M059J (cell line): ENCODE measurements around the gene RELA. TPM values are rescaled to one million over a fixed set of nuclear protein-coding genes. Genes with fewer than 3 reads are reported as not detected.
A peak's percentile ranks its signal among the peaks of the same experiment; 100 is the strongest.
"Not testable (repeated sequence)": the region's sequence is repeated elsewhere in the genome, so short reads cannot be mapped to it uniquely, and the experiment has no call there.

Source experiments
- DNase-seq: peaks from one replicate; pipeline ENCODE4 v3.0.0-alpha.2; 2012; ENCODE audit warnings: low read depth
- total RNA-seq: library from RNA; depleted of rRNA; stranded (reverse); fragments of >200 nt; shearing (Covaris generic); gene quantifications from 2 replicates; pipeline ENCODE4 v1.2.3, GENCODE V29; 2014; rRNA removed

The RELA gene
- 37.2 and 49.1 TPM in 2 replicates for total RNA-seq

GRCh38 chr11:65662799-65663638 is at the start of gene RELA:
Gene RELA (minus strand): TSS chr11:65662916. CDS start chr11:65662832, 84 bp downstream.
- peak; percentile 85 for DNase-seq

DNA sequence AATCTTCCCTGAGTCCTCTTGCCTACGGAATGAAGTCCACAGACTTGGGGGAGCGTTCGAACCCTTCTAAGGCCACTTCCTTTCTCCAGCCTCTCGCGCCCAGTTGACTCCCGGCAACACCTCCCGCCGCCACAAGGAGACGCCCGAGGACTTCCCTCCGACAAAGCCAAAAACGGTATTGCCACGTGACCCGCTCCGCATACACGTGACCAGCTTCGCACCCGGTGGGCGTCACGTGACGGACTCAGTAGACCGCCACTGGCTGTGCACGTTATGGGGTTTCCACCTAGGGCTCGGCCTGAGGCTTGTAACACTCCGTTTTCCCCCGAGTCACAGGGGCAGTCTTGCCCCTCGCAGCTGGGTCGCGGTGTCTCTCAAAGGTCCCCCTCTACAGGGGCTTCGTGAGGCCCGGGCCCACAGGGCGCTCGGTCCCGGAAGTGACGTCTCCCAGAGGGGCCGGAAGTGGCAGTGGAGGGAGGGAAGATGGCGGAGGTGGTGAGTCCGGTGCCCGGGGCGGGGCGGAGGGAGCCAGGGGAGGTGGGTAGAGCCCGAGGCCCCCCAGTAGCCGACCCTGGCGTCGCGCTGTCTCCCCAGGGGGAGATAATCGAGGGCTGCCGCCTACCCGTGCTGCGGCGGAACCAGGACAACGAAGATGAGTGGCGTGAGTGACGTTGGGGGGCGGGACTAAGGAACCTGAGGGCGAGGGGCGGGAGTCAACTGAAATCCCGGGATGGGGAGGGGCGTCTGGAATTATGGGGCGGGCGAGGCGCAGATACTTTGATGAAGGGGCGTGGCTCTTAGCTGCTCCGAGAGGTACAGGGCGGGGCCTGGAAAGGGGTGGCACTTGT is 49.3 kb upstream of the RELA start, which contains the start of gene KAT5:
Gene KAT5, plus strand, starts transcription at position 468 of the 848 bp plus-strand sequence. Its CDS starts 16 bp downstream, at position 484.
- peak; percentile 98 for DNase-seq

- no peak for DNase-seq
Measured at GRCh38 chr11:65710421-65710820, 47.7 kb upstream of the RELA start.

GRCh38 chr11:65709661-65710060 is 46.9 kb upstream of the RELA start:
- DNase-seq = no peak

- DNase-seq = no peak
Measured at GRCh38 chr11:65708451-65708850, 45.7 kb upstream of the RELA start.

- not testable (repeated sequence) for DNase-seq
Measured at GRCh38 chr11:65707002-65707401, 44.3 kb upstream of the RELA start.

- peak; percentile 47 for DNase-seq
Measured at GRCh38 chr11:65706303-65706763, 43.6 kb upstream of the RELA start.

GRCh38 chr11:65703846-65704245 is 41.1 kb upstream of the RELA start:
- DNase-seq = no peak

DNA sequence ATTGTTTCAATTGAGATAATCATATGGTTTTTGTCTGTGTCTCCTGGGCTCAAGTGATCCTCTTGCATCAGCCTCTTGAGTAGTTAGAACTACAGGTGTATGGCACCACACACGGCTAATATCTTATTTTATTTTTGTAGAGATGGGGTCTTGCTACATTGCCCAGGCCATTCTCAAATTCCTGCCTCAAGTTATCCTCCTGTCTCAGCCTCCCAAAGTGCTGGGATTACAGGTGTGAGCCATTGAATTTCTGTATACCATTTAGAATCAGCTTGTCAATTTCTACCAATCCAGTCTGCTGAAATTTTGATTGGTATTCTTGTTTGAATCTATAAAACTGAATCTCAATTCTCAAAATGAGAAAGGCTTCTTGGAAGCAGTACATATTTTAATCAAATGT is 39.0 kb upstream of the RELA start:
- DNase-seq = no peak

DNA sequence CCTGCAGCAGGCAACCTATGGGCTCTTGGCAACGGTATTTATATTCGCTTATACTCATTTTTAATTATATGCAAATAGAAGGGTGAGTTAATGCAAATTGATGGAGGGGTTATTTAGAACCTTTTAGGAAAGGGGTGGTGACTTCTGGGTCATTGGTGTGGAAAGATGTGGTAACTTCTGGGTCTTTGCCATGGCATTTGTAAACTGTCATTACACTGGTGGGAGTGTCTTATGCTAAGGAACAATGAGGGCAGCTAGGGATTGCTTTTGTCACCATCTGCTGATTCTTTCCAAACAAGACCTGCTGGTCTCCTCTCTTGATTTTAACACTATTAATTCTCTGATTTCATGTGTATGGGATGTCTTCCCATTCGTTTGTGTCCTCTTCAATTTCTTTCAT is 37.7 kb upstream of the RELA start:
- no peak for DNase-seq

DNA sequence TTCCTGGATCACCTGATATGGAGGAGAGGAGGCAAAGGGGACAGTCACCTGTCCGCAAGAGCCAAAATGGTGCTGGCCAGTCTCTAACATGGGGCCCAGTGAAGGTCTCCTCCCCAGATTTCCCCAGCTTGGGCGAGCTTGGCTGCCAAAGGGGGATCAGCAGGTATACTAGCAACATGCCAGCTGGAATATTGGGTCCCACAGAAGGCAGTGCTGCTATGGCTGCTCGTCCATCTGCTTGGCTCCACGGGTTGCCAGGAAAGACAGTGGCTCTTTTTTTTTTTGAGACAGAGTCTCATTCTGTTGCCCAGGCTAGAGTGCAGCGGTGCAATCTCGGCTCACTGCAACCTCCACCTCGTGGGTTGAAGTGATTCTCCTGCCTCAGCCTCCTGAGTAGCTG is 36.6 kb upstream of the RELA start:
- no peak for DNase-seq

DNA sequence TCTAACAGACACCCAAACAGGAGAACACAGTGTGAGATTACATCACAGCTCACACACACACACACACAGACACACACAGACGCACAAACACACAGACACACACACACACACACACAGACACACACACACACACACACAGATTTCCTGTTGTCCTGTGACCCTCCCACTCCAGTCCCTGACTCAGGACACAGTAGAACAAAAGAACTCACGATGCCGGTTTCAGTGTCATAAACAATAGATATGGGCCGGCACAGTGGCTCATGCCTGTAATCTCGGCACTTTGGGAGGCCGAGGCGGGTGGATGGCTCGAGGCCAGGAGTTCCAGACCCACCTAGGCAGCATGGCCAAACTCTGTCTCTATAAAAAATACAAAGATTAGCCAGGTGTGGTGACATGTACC is 35.5 kb upstream of the RELA start:
- no peak for DNase-seq

GRCh38 chr11:65696802-65697552 is 34.3 kb upstream of the RELA start:
- no peak for DNase-seq

DNA sequence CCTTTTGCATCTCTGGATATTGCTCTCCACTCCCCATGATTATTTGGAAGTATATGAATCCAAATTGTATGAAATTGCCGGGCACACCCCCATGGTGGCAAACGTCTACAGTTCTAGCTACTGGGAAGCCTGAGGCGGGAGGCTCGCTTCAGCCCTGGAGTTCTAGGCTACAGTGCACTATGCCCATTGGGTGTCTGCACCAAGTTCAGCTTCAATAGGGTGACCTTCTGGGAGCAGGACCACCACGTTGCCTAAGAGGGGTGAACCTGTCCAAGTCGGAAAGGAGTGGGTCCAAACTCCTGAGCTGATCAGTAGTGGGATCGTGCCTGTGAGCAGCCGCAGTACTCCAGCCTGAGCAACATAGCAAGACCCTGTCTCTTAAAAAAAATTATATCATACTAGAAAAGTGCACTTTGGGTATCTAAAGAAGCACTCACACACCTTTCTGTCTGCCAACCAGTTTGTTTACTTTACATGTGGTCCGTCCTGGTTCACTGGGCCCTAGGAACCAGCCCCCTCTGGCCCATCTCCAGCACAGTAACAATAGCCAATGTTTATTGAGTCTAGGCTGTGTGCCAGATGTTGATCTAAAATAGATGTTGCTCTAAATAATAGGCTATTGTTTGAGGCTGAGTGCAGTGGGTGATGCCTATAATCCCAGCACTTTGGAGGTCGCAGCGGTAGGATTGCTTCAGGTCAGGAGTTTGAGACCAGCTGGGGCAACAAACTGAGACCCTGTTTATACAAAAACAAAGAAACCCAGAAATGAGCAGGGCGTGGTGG is 32.9 kb upstream of the RELA start:
- peak; percentile 52 for DNase-seq

GRCh38 chr11:65692367-65692766 is 29.7 kb upstream of the RELA start:
- DNase-seq = no peak

DNA sequence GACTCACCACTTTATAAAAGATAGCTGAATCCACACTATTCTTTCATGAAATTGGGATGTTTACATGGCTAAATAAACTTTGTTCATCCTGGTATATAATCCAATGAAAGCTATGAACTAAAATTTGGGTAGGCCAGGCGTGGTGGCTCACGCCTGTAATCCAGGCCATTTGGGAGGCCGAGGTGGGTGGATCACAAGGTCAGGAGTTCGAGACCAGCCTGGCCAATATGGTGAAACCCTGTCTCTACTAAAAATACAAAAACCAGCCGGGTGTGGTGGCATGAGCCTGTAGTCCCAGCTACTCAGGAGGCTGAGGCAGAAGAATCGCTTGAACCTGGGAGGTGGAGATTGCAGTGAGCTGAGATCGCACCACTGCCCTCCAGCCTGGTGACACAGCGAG is 29.1 kb upstream of the RELA start:
- not testable (repeated sequence) for DNase-seq

DNA sequence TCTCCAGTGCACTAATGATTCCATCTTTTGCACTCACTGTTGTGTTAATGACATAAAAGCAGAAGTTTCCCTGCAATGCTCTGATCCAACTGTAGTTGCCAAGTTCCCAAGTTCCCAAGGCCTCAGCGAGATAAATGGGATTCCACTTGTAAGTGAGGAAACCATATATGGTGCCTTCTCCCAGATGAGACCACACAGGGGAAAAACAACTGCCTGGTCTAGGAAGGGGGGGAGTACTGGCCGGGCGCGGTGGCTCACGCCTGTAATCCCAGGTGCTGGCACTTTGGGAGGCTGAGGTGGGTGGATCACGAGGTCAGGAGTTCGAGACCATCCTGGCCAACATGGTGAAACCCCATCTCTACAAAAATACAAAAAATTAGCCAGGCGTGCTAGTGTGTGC is 23.3 kb upstream of the RELA start:
- DNase-seq = no peak

DNA sequence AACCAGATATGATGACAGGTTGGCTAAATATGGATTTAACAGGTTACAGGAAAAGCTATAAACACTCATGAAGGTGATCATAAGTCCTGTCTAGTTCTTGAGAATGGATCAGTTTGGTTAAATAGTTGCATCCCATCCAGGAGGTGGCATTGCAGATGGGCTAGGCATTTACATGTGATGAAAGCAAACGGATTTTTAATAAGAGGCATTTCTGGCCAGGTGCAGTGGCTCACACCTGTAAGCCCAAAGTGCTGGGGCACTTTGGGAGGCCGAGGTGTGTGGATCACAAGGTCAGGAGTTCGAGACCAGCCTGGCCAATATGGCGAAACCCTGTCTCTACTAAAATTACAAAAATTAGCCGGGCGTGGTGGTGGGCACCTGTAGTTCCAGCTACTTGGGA is 20.8 kb upstream of the RELA start:
- DNase-seq = not testable (repeated sequence)

GRCh38 chr11:65680192-65680743 is 17.6 kb upstream of the RELA start:
- DNase-seq = no peak

DNA sequence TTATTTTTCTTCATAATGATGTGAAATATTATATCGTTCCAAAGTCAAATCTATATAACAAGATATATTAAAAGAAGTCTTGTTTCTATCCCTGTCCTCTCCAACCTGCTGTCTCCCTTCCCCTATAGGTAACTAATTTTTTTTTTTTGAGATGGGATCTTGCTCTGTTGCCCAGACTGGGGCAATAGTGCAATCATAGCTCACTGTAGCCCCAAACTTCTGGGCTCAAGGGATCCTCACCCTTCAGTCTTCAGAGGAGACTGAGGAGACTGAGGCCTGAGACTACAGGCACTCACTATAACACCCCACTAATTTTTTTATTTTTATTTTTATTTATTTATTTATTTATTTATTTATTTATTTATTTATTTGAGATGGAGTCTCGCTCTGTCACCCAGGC is 10.3 kb upstream of the RELA start:
- no peak for DNase-seq
